Rectal smooth muscle tissue (tissue), 1 donor: ENCODE results near the gene MCM3.
A peak's percentile ranks its signal among the peaks of the same experiment; 100 is the strongest.

Experiments used
- H3K27ac ChIP-seq: one replicate; pipeline ENCODE4 v1.7.0; 2013; ENCODE audit warnings: low read depth, low read length, inconsistent platforms
- H3K27me3 ChIP-seq: one replicate; pipeline ENCODE4 v1.7.0; 2013; ENCODE audit warnings: low read length; ENCODE audit not compliant: control insufficient read depth, insufficient read depth
- H3K36me3 ChIP-seq: one replicate; pipeline ENCODE4 v1.7.0; 2013; ENCODE audit warnings: low read length; ENCODE audit not compliant: control insufficient read depth, insufficient read depth
- H3K4me1 ChIP-seq: one replicate; pipeline ENCODE4 v1.7.0; 2013; ENCODE audit warnings: low read length; ENCODE audit not compliant: control insufficient read depth, insufficient read depth
- H3K4me3 ChIP-seq: one replicate; pipeline ENCODE4 v1.7.0; 2013; ENCODE audit warnings: low read length
- H3K9ac ChIP-seq: one replicate; pipeline ENCODE4 v1.7.0; 2013; ENCODE audit warnings: low read length

The MCM3 gene

GRCh38 chr6:52293067-52293466 is 8.5 kb upstream of the MCM3 start:
- Histone ChIP-seq H3K9ac (no peak overlapping the region), H3K4me1 (no peaks in the 10 kb centered on the region), H3K36me3 (no peaks in the 10 kb centered on the region), H3K27me3 (no peaks in the 10 kb centered on the region), H3K27ac (no peak overlapping the region), H3K4me3 (no peak overlapping the region)

- H3K9ac ChIP-seq = no peak overlapping the region
- peaks cover 3% of the 10 kb centered on the region for H3K4me1 ChIP-seq
- no peaks in the 10 kb centered on the region for H3K36me3 ChIP-seq
- no peak overlapping the region for H3K27ac ChIP-seq
- no peak overlapping the region for H3K4me3 ChIP-seq
- H3K27me3 ChIP-seq = no peaks in the 10 kb centered on the region
Measured at GRCh38 chr6:52288841-52289240, 4.3 kb upstream of the MCM3 start.

GRCh38 chr6:52288216-52288615 is 3.7 kb upstream of the MCM3 start:
- Histone ChIP-seq H3K27me3 (no peaks in the 10 kb centered on the region), H3K9ac (no peak overlapping the region), H3K36me3 (no peaks in the 10 kb centered on the region), H3K4me3 (no peak overlapping the region), H3K4me1 (peaks cover 6% of the 10 kb centered on the region), H3K27ac (no peak overlapping the region)

- Histone ChIP-seq H3K27ac (no peak overlapping the region), H3K4me3 (no peak overlapping the region), H3K27me3 (no peaks in the 10 kb centered on the region), H3K36me3 (peaks cover 1% of the 10 kb centered on the region), H3K4me1 (peaks cover 6% of the 10 kb centered on the region), H3K9ac (no peak overlapping the region)
Measured at GRCh38 chr6:52286798-52287432, 2.4 kb upstream of the MCM3 start.

GRCh38 chr6:52285177-52286068 is 881 bp upstream of the MCM3 start:
- Histone ChIP-seq H3K27ac (peak overlapping the region; percentile 11), H3K4me1 (peaks cover 6% of the 10 kb centered on the region), H3K9ac (no peak overlapping the region), H3K36me3 (peaks cover 4% of the 10 kb centered on the region), H3K27me3 (no peaks in the 10 kb centered on the region), H3K4me3 (peak overlapping the region; percentile 78)

GRCh38 chr6:52284131-52284459 is 447 bp downstream of the MCM3 start:
- peaks cover 9% of the 10 kb centered on the region for H3K36me3 ChIP-seq
- H3K4me1 ChIP-seq = peaks cover 6% of the 10 kb centered on the region
- H3K4me3 ChIP-seq = peak overlapping the region; percentile 91
- H3K27ac ChIP-seq = peak overlapping the region; percentile 63
- H3K9ac ChIP-seq = peak overlapping the region; percentile 8
- H3K27me3 ChIP-seq = no peaks in the 10 kb centered on the region

GRCh38 chr6:52283111-52283510 is 1.4 kb downstream of the MCM3 start:
- Histone ChIP-seq H3K9ac (no peak overlapping the region), H3K4me3 (no peak overlapping the region), H3K27ac (no peak overlapping the region), H3K27me3 (no peaks in the 10 kb centered on the region), H3K36me3 (peaks cover 16% of the 10 kb centered on the region), H3K4me1 (peaks cover 6% of the 10 kb centered on the region)

- peaks cover 28% of the 10 kb centered on the region for H3K36me3 ChIP-seq
- H3K27ac ChIP-seq = no peak overlapping the region
- H3K4me3 ChIP-seq = no peak overlapping the region
- no peaks in the 10 kb centered on the region for H3K4me1 ChIP-seq
- no peak overlapping the region for H3K9ac ChIP-seq
- H3K27me3 ChIP-seq = no peaks in the 10 kb centered on the region
Measured at GRCh38 chr6:52276130-52276529, 8.4 kb downstream of the MCM3 start.

- Histone ChIP-seq H3K36me3 (peaks cover 26% of the 10 kb centered on the region), H3K9ac (no peak overlapping the region), H3K4me1 (no peaks in the 10 kb centered on the region), H3K27ac (no peak overlapping the region), H3K27me3 (no peaks in the 10 kb centered on the region), H3K4me3 (no peak overlapping the region)
Measured at GRCh38 chr6:52271852-52272460, 12.6 kb downstream of the MCM3 start.

- Histone ChIP-seq H3K4me1 (peaks cover 2% of the 10 kb centered on the region), H3K9ac (no peak overlapping the region), H3K27me3 (no peaks in the 10 kb centered on the region), H3K27ac (no peak overlapping the region), H3K36me3 (peaks cover 23% of the 10 kb centered on the region), H3K4me3 (no peak overlapping the region)
Measured at GRCh38 chr6:52263709-52264540, 20.6 kb downstream of the MCM3 start.

- Histone ChIP-seq H3K4me3 (no peak overlapping the region), H3K27me3 (no peaks in the 10 kb centered on the region), H3K9ac (no peak overlapping the region), H3K36me3 (peaks cover 14% of the 10 kb centered on the region), H3K27ac (no peak overlapping the region), H3K4me1 (peaks cover 2% of the 10 kb centered on the region)
Measured at GRCh38 chr6:52262620-52263344, 21.8 kb downstream of the MCM3 start.
